AG09319 (cell line): ENCODE data around the gene FRMPD1.

Experiments
- DNase-seq: peaks from one replicate; pipeline ENCODE4 v3.0.0-alpha.2; 2010; ENCODE audit warnings: low read depth; ENCODE audit errors: extremely low read depth
- CTCF ChIP-seq: IDR thresholded peaks from 2 replicates; pipeline ENCODE4 v1.5.1; 2011; ENCODE audit warnings: low read depth, mild to moderate bottlenecking, inconsistent platforms, low read length, moderate library complexity

The FRMPD1 gene

DNA sequence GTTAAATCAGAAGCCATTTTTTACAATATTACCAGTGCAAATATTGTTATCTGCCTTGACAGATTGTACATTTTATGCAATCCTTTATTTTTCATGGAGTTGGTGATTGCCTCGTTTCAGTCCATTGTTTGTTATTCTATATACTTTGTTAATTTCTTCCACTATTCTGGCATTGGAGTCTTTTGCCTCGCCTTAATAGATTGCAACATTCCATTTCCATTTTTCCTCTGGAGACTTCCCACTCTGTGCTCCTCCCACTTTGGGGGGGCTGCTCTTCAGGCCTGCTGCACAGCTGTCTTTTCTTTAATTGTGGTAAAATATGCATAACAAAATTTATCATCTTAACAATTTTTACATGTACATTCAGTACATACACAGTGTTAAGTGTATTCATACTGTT lies 145.5 kb downstream of the FRMPD1 start:
- TF ChIP-seq CTCF, result no peak
- no peak for DNase-seq
